ENCODE measurements around the gene NDUFAF2. TPM values are rescaled to one million over a fixed set of nuclear protein-coding genes. Genes with fewer than 3 reads are reported as not detected.
A peak's percentile ranks its signal among the peaks of the same experiment; 100 is the strongest.
"Not testable (repeated sequence)": the region's sequence is repeated elsewhere in the genome, so short reads cannot be mapped to it uniquely, and the experiment has no call there.

Gene NDUFAF2
- total RNA-seq, 1 experiment from 2014 or later = 35.0 TPM

DNA sequence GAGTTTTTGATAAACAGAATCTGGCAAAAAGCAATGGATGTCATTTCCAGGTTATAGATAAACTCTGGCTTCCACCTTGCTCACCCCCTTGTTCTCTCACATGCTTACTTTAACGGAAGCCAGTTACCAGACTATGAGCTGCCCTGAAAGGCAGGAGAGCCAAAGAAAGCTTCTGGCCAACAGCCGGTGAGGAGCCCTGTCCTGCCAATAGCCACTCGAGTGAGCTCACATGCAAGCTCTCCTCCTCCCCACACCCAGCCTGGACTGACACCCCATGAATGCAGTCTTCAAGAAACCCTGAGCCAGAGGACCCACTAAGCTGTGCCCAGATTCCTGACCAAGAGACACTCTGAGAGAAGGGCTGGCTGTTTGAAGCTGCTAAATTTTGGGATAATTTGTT, 231.6 kb downstream of the NDUFAF2 start:
- DNase-seq (ENCODE audit: low read depth) = no peak

DNA sequence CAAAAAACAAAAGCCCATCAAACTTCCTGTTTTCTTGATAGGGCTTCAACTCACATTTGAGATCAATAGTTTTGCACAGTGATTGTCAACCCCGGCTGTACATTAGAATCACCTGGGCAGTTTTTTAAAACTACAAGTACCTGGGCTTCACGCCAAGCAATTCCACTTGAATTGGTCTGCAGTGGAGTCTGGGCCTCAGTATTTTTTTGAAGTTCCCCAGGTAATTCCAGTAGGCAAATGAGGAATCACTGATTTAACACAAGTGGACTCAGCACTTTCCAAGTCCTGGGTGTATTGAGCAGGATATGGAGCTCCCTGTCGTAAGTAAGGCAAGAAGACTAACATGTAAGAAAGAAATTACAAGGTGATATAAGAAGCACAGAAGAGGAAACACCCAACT, 232.1 kb downstream of the NDUFAF2 start:
- no peak for DNase-seq (ENCODE audit: low read depth)

DNA sequence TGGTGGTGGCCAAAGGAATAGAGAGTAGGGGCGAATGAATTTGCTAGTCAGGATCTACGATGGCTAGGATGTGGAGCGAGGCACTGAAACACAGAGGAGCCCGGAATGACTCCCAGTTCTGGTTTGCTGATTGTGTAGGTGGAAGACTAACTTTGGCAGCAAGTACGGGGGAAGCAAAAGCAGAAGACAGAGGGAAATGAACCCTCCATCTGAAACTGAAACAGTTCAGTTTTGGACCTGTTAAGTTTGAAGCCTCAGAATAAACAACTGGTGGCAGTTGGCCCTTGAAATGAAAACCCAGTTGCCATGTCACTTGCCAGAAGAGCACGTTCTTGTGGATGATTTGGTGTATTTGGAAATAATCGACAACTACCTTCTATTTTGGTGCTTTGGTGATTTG, 232.7 kb downstream of the NDUFAF2 start:
- DNase-seq (ENCODE audit: low read depth) = no peak

DNA sequence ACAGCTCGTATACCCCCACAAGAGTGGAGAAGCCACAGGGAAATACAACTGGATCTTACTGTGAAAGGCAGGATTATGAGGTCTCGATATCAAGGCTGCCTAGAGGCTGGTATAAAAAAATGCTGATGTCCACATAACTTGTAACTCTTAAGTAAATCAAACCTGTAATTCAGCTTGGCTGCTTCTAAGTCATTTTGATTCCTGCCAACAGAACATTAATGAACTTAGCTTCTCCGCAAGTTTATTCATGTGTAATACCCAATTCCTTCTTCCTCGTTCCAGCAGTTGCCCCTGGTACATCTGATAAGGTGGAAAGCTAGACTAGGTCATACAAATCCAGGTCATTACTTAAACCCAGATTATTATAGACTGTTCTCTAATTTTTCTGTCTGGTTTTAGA, 233.7 kb downstream of the NDUFAF2 start:
- no peak for DNase-seq (ENCODE audit: low read depth)

DNA sequence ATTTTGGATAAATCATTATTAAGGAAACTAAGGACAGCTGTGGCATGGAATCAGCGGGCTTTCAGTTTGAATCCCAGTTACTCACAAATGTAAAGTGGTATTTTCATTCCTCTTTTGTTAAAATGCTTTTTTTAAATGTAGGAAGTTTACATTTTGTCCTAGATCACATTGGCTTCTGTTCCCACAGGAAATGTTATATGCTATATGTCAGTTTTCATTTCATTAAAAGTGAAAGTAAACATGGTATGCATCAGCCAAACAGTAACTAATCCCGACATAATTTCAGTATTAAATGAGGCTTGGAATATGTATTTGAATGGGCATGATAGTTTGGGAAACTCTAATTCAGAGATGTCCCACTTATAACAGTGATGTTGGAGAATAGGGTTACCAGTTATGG, 235.9 kb downstream of the NDUFAF2 start:
- DNase-seq (ENCODE audit: low read depth) = no peak

DNA sequence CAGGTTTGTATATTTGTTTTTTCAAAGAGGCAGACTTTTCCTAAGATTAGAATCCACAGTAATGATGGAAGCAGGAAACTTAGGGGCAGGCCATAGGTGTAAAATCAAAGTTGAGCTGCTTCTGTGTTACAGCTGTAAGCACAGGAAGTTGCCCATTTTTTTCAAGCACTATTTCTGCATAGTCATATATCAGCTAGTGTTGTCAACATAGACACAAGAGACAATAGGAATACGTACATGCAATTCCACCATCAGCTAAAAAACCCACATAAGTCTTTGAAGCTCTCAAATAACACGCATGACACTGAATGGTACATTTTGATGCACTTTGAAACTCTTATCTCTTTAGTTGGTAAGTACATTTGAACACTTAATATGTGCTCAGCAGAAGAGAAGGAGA, 237.4 kb downstream of the NDUFAF2 start:
- no peak for DNase-seq (ENCODE audit: low read depth)

DNA sequence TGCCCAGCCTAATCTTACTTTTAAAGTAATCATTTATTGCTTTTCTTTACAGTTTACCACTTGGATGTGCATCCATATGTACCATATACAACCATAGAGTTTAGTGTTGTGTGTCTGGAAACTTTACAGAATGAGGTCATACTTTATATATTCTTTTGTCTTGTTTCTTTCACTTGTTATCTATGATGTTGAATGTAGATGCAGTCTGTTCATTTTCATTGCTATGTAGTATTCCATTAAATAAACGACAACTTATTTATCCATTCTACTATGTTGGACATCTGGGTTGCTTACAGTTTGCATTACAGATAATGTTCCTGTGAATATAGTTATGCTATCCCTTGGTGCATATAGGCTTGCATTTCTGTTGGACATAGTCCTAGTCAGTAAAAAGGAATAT, 238.5 kb downstream of the NDUFAF2 start:
- no peak for DNase-seq (ENCODE audit: low read depth)

DNA sequence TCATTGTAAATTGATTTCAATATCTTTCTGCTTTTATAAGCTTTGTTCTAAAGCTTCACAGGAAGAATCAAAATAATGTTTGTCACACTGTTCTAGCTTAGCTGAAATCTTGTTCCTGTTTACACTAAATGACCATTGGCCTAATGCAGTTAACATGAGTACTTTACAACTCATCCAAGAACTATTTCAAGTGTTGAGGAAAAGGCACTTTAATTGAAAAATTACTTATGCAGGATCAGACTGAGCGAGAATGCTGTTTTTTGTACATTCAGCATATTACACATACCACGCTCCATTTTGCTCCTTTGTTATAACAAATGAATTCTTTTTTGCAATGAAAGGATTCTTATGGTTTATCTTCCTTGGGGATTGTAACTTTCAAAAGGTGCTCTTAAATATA, 239.7 kb downstream of the NDUFAF2 start:
- no peak for DNase-seq (ENCODE audit: low read depth)

DNA sequence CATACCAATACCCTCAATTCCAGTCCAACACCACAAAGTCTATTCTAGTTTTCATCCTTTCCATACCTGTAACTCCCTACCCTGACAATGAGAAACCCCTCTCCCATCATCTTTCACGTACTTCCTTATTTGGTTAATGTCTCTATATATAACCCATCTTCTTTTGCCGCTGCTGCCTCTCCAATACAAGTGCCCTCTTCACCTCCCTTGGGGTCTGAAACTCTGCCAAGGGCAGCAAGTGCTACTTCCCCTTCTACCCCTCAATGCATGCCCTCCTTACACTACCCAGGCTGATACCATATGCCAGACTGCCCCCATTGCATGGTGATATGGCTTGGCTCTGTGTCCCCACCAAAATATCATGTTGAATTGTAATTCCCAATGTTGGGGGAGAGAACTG, 241.6 kb downstream of the NDUFAF2 start:
- no peak for DNase-seq (ENCODE audit: low read depth)

DNA sequence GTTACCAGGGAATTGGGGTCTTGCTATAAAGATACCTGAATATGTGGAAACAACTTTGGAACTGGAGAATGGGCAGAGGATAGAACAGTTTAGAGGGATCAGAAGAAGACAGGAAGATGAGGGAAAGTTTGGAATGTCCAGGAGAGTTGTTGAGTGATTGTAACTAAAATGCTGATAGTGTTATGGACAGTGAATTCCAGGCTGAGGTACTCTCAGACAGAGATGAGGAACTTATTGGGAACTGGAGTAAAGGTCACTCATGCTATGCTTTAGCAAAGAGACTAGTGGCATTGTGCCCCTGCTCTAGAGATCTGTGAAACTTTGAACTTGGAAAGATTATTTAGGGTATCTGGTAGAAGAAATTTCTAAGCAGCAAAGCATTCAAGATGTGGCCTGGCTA, 242.3 kb downstream of the NDUFAF2 start:
- not testable (repeated sequence) for DNase-seq (ENCODE audit: low read depth)

DNA sequence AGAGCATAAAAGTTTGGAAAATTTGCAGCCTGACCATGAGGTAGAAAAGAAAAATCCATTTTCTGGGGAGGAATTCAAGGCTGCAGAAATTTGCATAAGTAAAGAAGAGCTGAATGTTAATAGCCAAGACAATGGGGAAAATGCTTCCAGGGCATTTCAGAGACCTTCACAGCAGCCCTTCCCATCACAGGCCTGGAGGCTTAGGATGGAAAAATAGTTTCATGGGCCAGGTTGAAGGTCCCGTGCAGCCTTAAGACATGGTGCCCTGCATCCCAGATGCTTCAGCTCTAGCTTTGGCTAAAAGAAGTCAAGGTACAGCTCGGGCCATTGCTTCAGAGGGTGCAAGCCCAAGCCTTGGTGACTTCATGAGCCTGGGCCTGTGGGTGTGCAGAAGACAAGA, 242.8 kb downstream of the NDUFAF2 start:
- not testable (repeated sequence) for DNase-seq (ENCODE audit: low read depth)

DNA sequence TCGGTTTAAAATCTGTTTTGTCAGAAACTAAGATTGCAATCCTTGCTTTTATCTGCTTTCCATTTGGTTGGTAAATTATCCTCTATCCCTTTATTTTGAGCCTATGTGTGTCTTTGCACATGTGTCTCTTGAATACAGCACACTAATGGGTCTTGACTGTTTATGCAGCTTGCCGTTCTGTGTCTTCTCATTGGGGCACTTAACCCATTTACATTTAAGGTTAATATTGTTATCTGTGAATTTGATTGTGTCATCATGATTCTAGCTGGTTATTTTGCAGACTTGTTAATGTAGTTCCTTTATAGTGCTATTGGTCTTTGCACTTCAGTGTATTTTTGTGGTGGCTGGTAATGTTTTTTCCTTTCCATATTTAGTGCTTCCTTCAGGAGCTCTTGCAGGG, 253.6 kb downstream of the NDUFAF2 start:
- no peak for DNase-seq (ENCODE audit: low read depth)

DNA sequence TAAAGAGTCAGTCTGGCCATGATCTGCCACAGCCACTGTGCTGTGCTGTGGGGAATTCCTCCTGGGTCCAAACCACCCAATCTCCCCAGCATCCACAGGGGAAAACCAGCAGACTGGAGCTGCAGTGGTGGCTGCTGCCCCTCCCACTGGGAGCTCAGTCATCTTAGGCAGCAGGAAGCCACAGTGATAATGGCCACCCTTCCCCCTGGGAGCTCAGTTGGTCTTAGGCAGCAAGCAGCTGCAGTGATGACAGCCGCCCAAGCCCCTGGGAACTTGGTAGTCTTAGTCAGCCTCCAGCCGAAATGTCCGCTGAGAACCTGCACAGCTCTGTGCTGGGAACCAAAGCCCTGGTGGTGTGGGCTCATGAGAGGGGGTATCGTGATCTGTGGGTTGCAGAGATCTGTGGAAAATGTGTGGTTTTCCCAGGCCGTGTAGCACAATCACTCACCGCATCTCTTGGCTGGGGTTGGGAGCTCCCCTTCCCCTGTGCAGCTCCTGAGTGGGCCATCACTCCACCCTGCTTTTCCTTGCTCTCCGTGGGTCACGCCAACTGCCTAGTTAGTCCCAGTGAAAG, 255.7 kb downstream of the NDUFAF2 start:
- DNase-seq (ENCODE audit: low read depth) = peak; percentile 52

DNA sequence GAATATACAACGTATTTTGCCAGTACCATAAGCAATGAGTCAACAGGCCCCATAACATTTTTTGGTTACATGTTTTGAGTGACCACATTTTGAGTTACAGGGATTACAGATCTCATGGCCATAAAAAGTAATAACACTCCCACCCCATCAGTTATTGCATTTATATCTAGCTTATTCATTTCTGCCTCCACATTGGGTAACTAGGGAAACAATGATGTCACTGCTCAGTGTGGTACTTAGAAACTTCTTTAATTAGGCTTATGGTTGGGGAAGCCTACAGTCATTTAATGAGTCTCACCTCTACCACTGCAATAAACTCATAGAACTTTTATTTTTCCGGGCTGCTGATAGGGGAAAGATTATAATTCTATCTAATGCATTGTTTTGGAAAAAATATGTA, 257.2 kb downstream of the NDUFAF2 start:
- DNase-seq (ENCODE audit: low read depth) = peak; percentile 63

Other genes with a start within 250 kb of the NDUFAF2 start
- 19.7 and 20.9 TPM in 2 replicates for gene DEPDC1B, start 245.0 kb upstream of the NDUFAF2 start, total RNA-seq (2014; rRNA removed)
- not detected in 2 replicates for gene ELOVL7, start 100.9 kb upstream of the NDUFAF2 start, total RNA-seq (2014; rRNA removed)
- gene ERCC8, start 135 bp upstream of the NDUFAF2 start, total RNA-seq (2014; rRNA removed) = 24.0 and 29.5 TPM in 2 replicates
- gene SMIM15, start 217.3 kb downstream of the NDUFAF2 start, total RNA-seq (2014; rRNA removed) = 67.7 and 70.0 TPM in 2 replicates

All from LHCN-M2 (cell line).